ENCODE data around the gene GDNF. TPM values are rescaled to one million over a fixed set of nuclear protein-coding genes. Genes with fewer than 3 reads are reported as not detected.

GDNF gene
- total RNA-seq, 1 donor from 2014 or later, result 0.85 TPM

GRCh38 chr5:37857696-37858095 lies 17.9 kb upstream of the GDNF start:
- no peak overlapping the region for H3K4me3 Mint-ChIP-seq
- H3K9me3 Mint-ChIP-seq, result peaks cover 15% of the 10 kb centered on the region
- H3K27me3 Mint-ChIP-seq (ENCODE audit: low read depth), result peaks cover 21% of the 10 kb centered on the region
- no peaks in the 10 kb centered on the region for H3K4me1 Mint-ChIP-seq
- no peak for DNase-seq (ENCODE audit: low spot score in 2 of 2, unreplicated experiment in 2 of 2)
- no peak for TF ChIP-seq CTCF (IDR thresholded peaks at IDR 0.05; ENCODE audit: unreplicated experiment)
- H3K36me3 Mint-ChIP-seq, result no peaks in the 10 kb centered on the region
- no peak overlapping the region for H3K27ac Mint-ChIP-seq

- Mint-ChIP-seq H3K9me3 (peaks cover 15% of the 10 kb centered on the region), H3K4me3 (no peak overlapping the region), H3K27ac (no peak overlapping the region), H3K36me3 (no peaks in the 10 kb centered on the region), H3K4me1 (no peaks in the 10 kb centered on the region), H3K27me3 (ENCODE audit: low read depth) (peaks cover 8% of the 10 kb centered on the region)
- TF ChIP-seq CTCF (IDR thresholded peaks at IDR 0.05; ENCODE audit: unreplicated experiment), result no peak
- no peak for DNase-seq (ENCODE audit: low spot score in 2 of 2, unreplicated experiment in 2 of 2)
Observed at GRCh38 chr5:37855438-37855837, 15.6 kb upstream of the GDNF start.

- H3K9me3 Mint-ChIP-seq, result peaks cover 15% of the 10 kb centered on the region
- TF ChIP-seq CTCF (IDR thresholded peaks at IDR 0.05; ENCODE audit: unreplicated experiment), result no peak
- H3K4me1 Mint-ChIP-seq, result peaks cover 21% of the 10 kb centered on the region
- H3K27ac Mint-ChIP-seq, result no peak overlapping the region
- H3K4me3 Mint-ChIP-seq, result no peak overlapping the region
- no peak for DNase-seq (ENCODE audit: low spot score in 2 of 2, unreplicated experiment in 2 of 2)
- no peaks in the 10 kb centered on the region for H3K36me3 Mint-ChIP-seq
- H3K27me3 Mint-ChIP-seq (ENCODE audit: low read depth), result no peaks in the 10 kb centered on the region
Observed at GRCh38 chr5:37851305-37851704, 11.5 kb upstream of the GDNF start.

GRCh38 chr5:37850226-37850865 lies 10.5 kb upstream of the GDNF start:
- H3K36me3 Mint-ChIP-seq, result no peaks in the 10 kb centered on the region
- no peaks in the 10 kb centered on the region for H3K27me3 Mint-ChIP-seq (ENCODE audit: low read depth)
- no peak overlapping the region for H3K27ac Mint-ChIP-seq
- no peak overlapping the region for H3K4me3 Mint-ChIP-seq
- H3K9me3 Mint-ChIP-seq, result peaks cover 11% of the 10 kb centered on the region
- no peak for TF ChIP-seq CTCF (IDR thresholded peaks at IDR 0.05; ENCODE audit: unreplicated experiment)
- no peak for DNase-seq (ENCODE audit: low spot score in 2 of 2, unreplicated experiment in 2 of 2)
- H3K4me1 Mint-ChIP-seq, result peaks cover 21% of the 10 kb centered on the region

- H3K9me3 Mint-ChIP-seq, result peaks cover 4% of the 10 kb centered on the region
Observed at GRCh38 chr5:37849641-37850040, 9.8 kb upstream of the GDNF start.

More at GRCh38 chr5:37849641-37850040, 9.8 kb upstream of the GDNF start:
- H3K27ac Mint-ChIP-seq, result no peak overlapping the region
- H3K36me3 Mint-ChIP-seq, result no peaks in the 10 kb centered on the region
- peaks cover 21% of the 10 kb centered on the region for H3K4me1 Mint-ChIP-seq
- H3K27me3 Mint-ChIP-seq (ENCODE audit: low read depth), result no peaks in the 10 kb centered on the region
- H3K4me3 Mint-ChIP-seq, result no peak overlapping the region
- no peak for TF ChIP-seq CTCF (IDR thresholded peaks at IDR 0.05; ENCODE audit: unreplicated experiment)
- DNase-seq (ENCODE audit: low spot score in 2 of 2, unreplicated experiment in 2 of 2), result no peak

Measured in mesothelial cell of epicardium (in vitro differentiated cells).